H1 (cell line): Measurements from ENCODE around the gene DOK6. TPM values are rescaled to one million over a fixed set of nuclear protein-coding genes. Genes with fewer than 3 reads are reported as not detected.

Experiments used
- CTCF ChIA-PET: fragments of 300-600 bp; sonication (Branson Sonifier 250); formaldehyde crosslinking; loops from one replicate; lab custom pipeline; 2021; ENCODE audit not compliant: partially characterized antibody; lab: Charles Lee
- POLR2A ChIA-PET: fragments of 300-600 bp; sonication (Branson Sonifier 250); formaldehyde crosslinking; loops from one replicate; lab custom pipeline; 2021; ENCODE audit warnings: inconsistent platforms; ENCODE audit not compliant: partially characterized antibody; lab: Charles Lee
- DNase-seq, 2 experiments: peaks; one replicate each; pipeline versions ENCODE4 v3.0.0 to v3.0.0-alpha.2; 2010 to 2022; ENCODE audit warnings: low spot score in 2 of 2, low read depth in 1 of 2, mixed read lengths in 1 of 2
- FAIRE-seq: peaks from 2 replicates; lab custom pipeline; 2011; peaks lifted over from hg19 to GRCh38; lab: Jason Lieb, UNC
- H2AFZ ChIP-seq: 2 replicates; pipeline ENCODE4 v1.8.1; 2012; ENCODE audit warnings: low read length, inconsistent platforms
- H2AK5ac ChIP-seq: 2 replicates; pipeline ENCODE4 v1.6.1; 2013; ENCODE audit warnings: low read depth, low read length
- H2BK120ac ChIP-seq: replicated peaks from 2 replicates; pipeline ENCODE3; 2013; ENCODE audit warnings: low read depth, low read length, inconsistent platforms
- H2BK12ac ChIP-seq: 2 replicates; pipeline ENCODE4 v1.6.1; 2013; ENCODE audit warnings: low read depth, low read length
- H2BK15ac ChIP-seq: 2 replicates; pipeline ENCODE4 v1.6.1; 2013; ENCODE audit warnings: low read length
- H2BK20ac ChIP-seq: 2 replicates; pipeline ENCODE4 v1.6.1; 2013; ENCODE audit warnings: low read length
- H2BK5ac ChIP-seq: 2 replicates; pipeline ENCODE4 v1.6.1; 2013; ENCODE audit warnings: low read depth, low read length
- H3K14ac ChIP-seq: 2 replicates; pipeline ENCODE4 v1.6.1; 2013; ENCODE audit warnings: inconsistent platforms; ENCODE audit not compliant: insufficient read length
- H3K18ac ChIP-seq: 2 replicates; pipeline ENCODE4 v1.6.1; 2013; ENCODE audit warnings: low read length; ENCODE audit errors: extremely low read depth
- H3K23ac ChIP-seq: 2 replicates; pipeline ENCODE4 v1.6.1; 2013; ENCODE audit warnings: inconsistent platforms; ENCODE audit not compliant: insufficient read length
- H3K23me2 ChIP-seq: 2 replicates; pipeline ENCODE4 v1.6.1; 2013; ENCODE audit warnings: low read depth, low read length
- H3K27ac ChIP-seq: 2 replicates; pipeline ENCODE4 v1.6.1; 2011; ENCODE audit warnings: low read depth, low read length, inconsistent platforms
- H3K27me3 ChIP-seq, 4 experiments: replicated peaks in 1 of 4; 1 replicate in 1 of 4; 2 replicates in 3 of 4; pipeline versions ENCODE4 v1.6.1 to v1.8.1; 2011 to 2013; ENCODE audit warnings: low read length in 3 of 4, mild to moderate bottlenecking in 3 of 4, inconsistent platforms in 2 of 4, mixed read lengths in 2 of 4, moderate library complexity in 1 of 4; ENCODE audit not compliant: control insufficient read depth in 3 of 4, insufficient read depth in 3 of 4; ENCODE audit errors: extremely low read depth in 1 of 4
- H3K36me3 ChIP-seq, 4 experiments: 2 replicates each; pipeline versions ENCODE4 v1.6.1 to v1.8.1; 2011 to 2013; ENCODE audit warnings: mild to moderate bottlenecking in 4 of 4, low read length in 3 of 4, moderate library complexity in 2 of 4, control low read depth in 1 of 4, inconsistent platforms in 1 of 4; ENCODE audit not compliant: insufficient read depth in 4 of 4, control insufficient read depth in 2 of 4
- H3K4ac ChIP-seq: replicated peaks from 2 replicates; pipeline ENCODE3; 2013; ENCODE audit warnings: low read length, low read depth, mixed read lengths, inconsistent platforms; ENCODE audit not compliant: insufficient read length
- H3K4me1 ChIP-seq, 4 experiments: replicated peaks in 1 of 4; 1 replicate in 1 of 4; 2 replicates in 3 of 4; pipeline versions ENCODE4 v1.6.1 to v1.8.1; 2011 to 2013; ENCODE audit warnings: low read length in 3 of 4, inconsistent platforms in 2 of 4, mixed read lengths in 1 of 4; ENCODE audit not compliant: insufficient read depth in 4 of 4, control insufficient read depth in 3 of 4
- H3K4me2 ChIP-seq, 2 experiments: 2 replicates each; pipeline versions ENCODE4 v1.6.1 to v1.8.1; 2011 to 2013; ENCODE audit warnings: low read depth in 2 of 2, low read length in 2 of 2, control low read depth in 1 of 2, inconsistent platforms in 1 of 2, mild to moderate bottlenecking in 1 of 2; ENCODE audit not compliant: insufficient read depth in 1 of 2
- H3K4me3 ChIP-seq, 4 experiments: fragments of 200-600, 300-600 bp in 1 of 4; sonication (generic), shearing (Covaris generic), sonication (Bioruptor Twin) in 1 of 4; 2 replicates each; pipeline versions ENCODE4 v1.5.1 to v1.8.1; 2011 to 2016; ENCODE audit warnings: low read length in 4 of 4, low read depth in 3 of 4, control low read depth in 2 of 4, inconsistent platforms in 2 of 4, mild to moderate bottlenecking in 2 of 4, mixed read lengths in 1 of 4, moderate library complexity in 1 of 4; ENCODE audit not compliant: insufficient read depth in 2 of 4; ENCODE audit errors: extremely low read depth in 1 of 4
- H3K56ac ChIP-seq: replicated peaks from 2 replicates; pipeline ENCODE3; 2013; ENCODE audit warnings: low read depth, mild to moderate bottlenecking, mixed read lengths, low read length, inconsistent platforms; ENCODE audit not compliant: insufficient read length
- H3K79me1 ChIP-seq: 2 replicates; pipeline ENCODE4 v1.6.1; 2013; ENCODE audit warnings: low read depth, low read length, control low read depth
- H3K79me2 ChIP-seq, 2 experiments: 2 replicates each; pipeline versions ENCODE4 v1.6.1 to v1.8.1; 2012 to 2013; ENCODE audit warnings: low read length in 2 of 2, mild to moderate bottlenecking in 2 of 2, inconsistent platforms in 1 of 2; ENCODE audit not compliant: insufficient read depth in 2 of 2, control insufficient read depth in 1 of 2
- H3K9ac ChIP-seq, 4 experiments: replicated peaks in 1 of 4; 1 replicate in 1 of 4; 2 replicates in 3 of 4; pipeline versions ENCODE4 v1.6.1 to v1.8.1; 2011 to 2013; ENCODE audit warnings: low read depth in 3 of 4, low read length in 3 of 4, control low read depth in 2 of 4, mild to moderate bottlenecking in 2 of 4, moderate library complexity in 2 of 4, inconsistent platforms in 1 of 4; ENCODE audit errors: extremely low read depth in 1 of 4
- H3K9me3 ChIP-seq, 2 experiments: 2 replicates each; pipeline versions ENCODE4 v1.6.1 to v1.8.1; 2012 to 2013; ENCODE audit warnings: mild to moderate bottlenecking in 2 of 2, moderate library complexity in 2 of 2, control low read depth in 1 of 2, inconsistent platforms in 1 of 2, low read depth in 1 of 2, low read length in 1 of 2, mixed read lengths in 1 of 2; ENCODE audit not compliant: insufficient read depth in 2 of 2
- H4K20me1 ChIP-seq, 2 experiments: replicated peaks in 1 of 2; 2 replicates each; pipeline versions ENCODE3 to v1.8.1; 2011 to 2013; ENCODE audit warnings: inconsistent platforms in 2 of 2, low read length in 2 of 2, mild to moderate bottlenecking in 1 of 2; ENCODE audit not compliant: insufficient read depth in 2 of 2, control insufficient read depth in 1 of 2
- H4K5ac ChIP-seq: 2 replicates; pipeline ENCODE4 v1.6.1; 2013; ENCODE audit warnings: low read length, low read depth, mixed read lengths, inconsistent platforms; ENCODE audit not compliant: insufficient read length
- H4K8ac ChIP-seq: 2 replicates; pipeline ENCODE4 v1.8.0; 2013; ENCODE audit warnings: mild to moderate bottlenecking, moderate library complexity, low read length, inconsistent platforms; ENCODE audit not compliant: insufficient read depth; ENCODE audit errors: extremely low read depth
- H4K91ac ChIP-seq: replicated peaks from 2 replicates; pipeline ENCODE3; 2013; ENCODE audit warnings: low read length, mixed read lengths, inconsistent platforms; ENCODE audit not compliant: insufficient read length
- CBX8 ChIP-seq: fragments of 300-800, 300-1000 bp; sonication (generic); IDR thresholded peaks from 2 replicates; pipeline ENCODE4 v1.7.1; 2016; ENCODE audit warnings: low read depth, low read length, borderline replicate concordance
- GABPA ChIP-seq: IDR thresholded peaks from 2 replicates; pipeline ENCODE4 v1.6.1; 2011; ENCODE audit warnings: mild to moderate bottlenecking, low read length, moderate library complexity, borderline replicate concordance; ENCODE audit not compliant: insufficient read depth
- RNF2 ChIP-seq: fragments of 200-900, 300-1000 bp; sonication (generic); IDR thresholded peaks from 2 replicates; pipeline ENCODE4 v1.7.1; 2016; ENCODE audit warnings: borderline replicate concordance, low read depth, mild to moderate bottlenecking, antibody characterized with exemption, low read length; ENCODE audit not compliant: poor library complexity, severe bottlenecking; ENCODE audit errors: missing control alignments
- TCF12 ChIP-seq: IDR thresholded peaks from 2 replicates; pipeline ENCODE4 v1.6.1; 2011; ENCODE audit warnings: low read depth, mild to moderate bottlenecking, low read length
- WGBS, 2 experiments: shearing (Covaris generic) in 1 of 2; methylation state at CpG; one replicate each; pipeline versions ENCODE4 v1.1.6 to v1.1.7; 2013 to 2015; ENCODE audit warnings: low lambda C conversion rate in 2 of 2, mixed read lengths in 2 of 2, inconsistent platforms in 1 of 2, low coverage in 1 of 2, missing lambda C conversion rate in 1 of 2; ENCODE audit not compliant: insufficient replicate concordance in 2 of 2, insufficient coverage in 1 of 2, insufficient read length in 1 of 2; ENCODE audit errors: extremely low coverage in 1 of 2, missing lambda C conversion rate in 1 of 2; 5-methylcytosine and 5-hydroxymethylcytosine counted together
- polyA plus RNA-seq, 7 experiments: library from polyadenylated mRNA; depleted of rRNA in 3 of 7; stranded (reverse) in 5 of 7; unstranded in 2 of 7; fragments of >200 nt in 5 of 7; fragments of 200-250 nt in 2 of 7; gene quantifications; 1 replicate in 5 of 7; 2 replicates in 1 of 7; 4 replicates in 1 of 7; pipeline versions ENCODE4 v1.2.1 to v1.2.3, GENCODE V29; 2011 to 2013; ENCODE audit warnings: missing spikeins in 2 of 7, mixed read lengths in 2 of 7
- total RNA-seq: library from RNA; stranded (reverse); fragmentation: NEBNext Ultra II Directional; extraction: Animal tissue kit (Norgen Biotek cat#: 25700); gene quantifications from 2 replicates; pipeline ENCODE4 v1.2.1, GENCODE V29; 2021
- TF ChIP-seq, protein P1 (sequence below): IDR thresholded peaks from 2 replicates; pipeline ENCODE4 v1.6.1; 2012; ENCODE audit warnings: low read length, inconsistent platforms

DOK6 gene
- total and polyA plus RNA-seq, 2 of the 8 experiments (the other 6 are each of a cell fraction or from before 2014, with no cell fraction given): 0.33 to 0.50 TPM

GRCh38 chr18:69492861-69493260 is 92.2 kb downstream of the DOK6 start:
- Histone ChIP-seq H2AFZ (no peak overlapping the region), H4K8ac (no peak overlapping the region), H3K27me3 (no peaks in the 10 kb centered on the region; a peak in 1 of 7 replicates), H4K5ac (no peak overlapping the region), H2BK120ac (no peak overlapping the region), H2AK5ac (no peak overlapping the region), H2BK15ac (no peak overlapping the region), H3K56ac (no peak overlapping the region), H3K18ac (no peak overlapping the region), H3K4me3 (no peak overlapping the region), H3K4me2 (no peak overlapping the region), H3K36me3 (no peaks in the 10 kb centered on the region), H3K4ac (no peak overlapping the region), H3K27ac (no peak overlapping the region), H2BK20ac (no peak overlapping the region), H3K14ac (no peak overlapping the region), H3K79me1 (no peaks in the 10 kb centered on the region), H2BK5ac (no peak overlapping the region), H3K9me3 (peaks cover 10 to 17% of the 10 kb centered on the region in 2 experiments; a peak in 2 of 4 replicates), H3K9ac (no peak overlapping the region), H3K23me2 (no peaks in the 10 kb centered on the region), H4K20me1 (no peaks in the 10 kb centered on the region), H4K91ac (no peak overlapping the region), H3K4me1 (no peaks in the 10 kb centered on the region), H3K23ac (no peak overlapping the region), H2BK12ac (no peak overlapping the region), H3K79me2 (no peaks in the 10 kb centered on the region)
- 88% methylated on average over 2 of the region's 2 CpGs; no CpG with 5 or more reads in 1 of the 2 experiments for WGBS, 2 experiments
- POLR2A ChIA-PET: no interaction called here
- FAIRE-seq (no peak), DNase-seq (no peak)
- no peak for TF ChIP-seq CBX8
- no peak for TF ChIP-seq GABPA
- TF ChIP-seq TCF12: no peak
- TF ChIP-seq RNF2: no peak
- TF ChIP-seq, protein P1, sequence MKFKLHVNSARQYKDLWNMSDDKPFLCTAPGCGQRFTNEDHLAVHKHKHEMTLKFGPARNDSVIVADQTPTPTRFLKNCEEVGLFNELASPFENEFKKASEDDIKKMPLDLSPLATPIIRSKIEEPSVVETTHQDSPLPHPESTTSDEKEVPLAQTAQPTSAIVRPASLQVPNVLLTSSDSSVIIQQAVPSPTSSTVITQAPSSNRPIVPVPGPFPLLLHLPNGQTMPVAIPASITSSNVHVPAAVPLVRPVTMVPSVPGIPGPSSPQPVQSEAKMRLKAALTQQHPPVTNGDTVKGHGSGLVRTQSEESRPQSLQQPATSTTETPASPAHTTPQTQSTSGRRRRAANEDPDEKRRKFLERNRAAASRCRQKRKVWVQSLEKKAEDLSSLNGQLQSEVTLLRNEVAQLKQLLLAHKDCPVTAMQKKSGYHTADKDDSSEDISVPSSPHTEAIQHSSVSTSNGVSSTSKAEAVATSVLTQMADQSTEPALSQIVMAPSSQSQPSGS: no peak
- CTCF ChIA-PET: interaction anchor here (1.3 kb wide), 1 partner anchor 56 kb away, joined by 3 read pairs; no protein-coding TSS in a partner anchor
